WERI-Rb-1 (cell line): ENCODE results near the gene MACROD2.

Source experiments
- DNase-seq: peaks from one replicate; pipeline ENCODE4 v3.0.0-alpha.2; 2020
- H3K27ac ChIP-seq: fragments of 250-450 bp; sonication (Bioruptor Pico); 2 replicates; pipeline ENCODE4 v1.5.1; 2020; ENCODE audit warnings: mild to moderate bottlenecking, moderate library complexity
- H3K27me3 ChIP-seq: fragments of 250-450 bp; sonication (Bioruptor Pico); 2 replicates; pipeline ENCODE4 v1.5.1; 2021; ENCODE audit warnings: mild to moderate bottlenecking, low read depth, moderate library complexity; ENCODE audit not compliant: insufficient read depth, severe bottlenecking
- H3K36me3 ChIP-seq: fragments of 250-450 bp; sonication (Bioruptor Pico); 2 replicates; pipeline ENCODE4 v1.5.1; 2020; ENCODE audit warnings: mild to moderate bottlenecking, moderate library complexity
- H3K4me3 ChIP-seq: 2 replicates; pipeline ENCODE4 v1.5.1; 2011; ENCODE audit warnings: low read depth, mild to moderate bottlenecking, control low read depth, low read length
- H3K9me3 ChIP-seq: fragments of 250-450 bp; sonication (Bioruptor Pico); 2 replicates; pipeline ENCODE4 v1.5.1; 2021; ENCODE audit warnings: mild to moderate bottlenecking, moderate library complexity; ENCODE audit not compliant: severe bottlenecking
- CTCF ChIP-seq: IDR thresholded peaks from 2 replicates; pipeline ENCODE4 v1.5.1; 2011; ENCODE audit warnings: low read depth, mild to moderate bottlenecking, control low read depth, inconsistent platforms, low read length

The MACROD2 gene

GRCh38 chr20:14127514-14128223 lies 132.4 kb downstream of the MACROD2 start:
- Histone ChIP-seq H3K27me3 (no peaks in the 10 kb centered on the region), H3K9me3 (no peaks in the 10 kb centered on the region), H3K27ac (no peak overlapping the region), H3K36me3 (no peaks in the 10 kb centered on the region), H3K4me3 (no peak overlapping the region)
- no peak for TF ChIP-seq CTCF
- no peak for DNase-seq

- Histone ChIP-seq H3K27me3 (no peaks in the 10 kb centered on the region), H3K27ac (no peak overlapping the region), H3K36me3 (no peaks in the 10 kb centered on the region), H3K9me3 (no peaks in the 10 kb centered on the region), H3K4me3 (no peak overlapping the region)
- no peak for DNase-seq
- TF ChIP-seq CTCF = no peak
Measured at GRCh38 chr20:14134004-14134403, 138.7 kb downstream of the MACROD2 start.

GRCh38 chr20:14142171-14142570 lies 146.9 kb downstream of the MACROD2 start:
- Histone ChIP-seq H3K27ac (no peak overlapping the region), H3K27me3 (no peaks in the 10 kb centered on the region), H3K4me3 (no peak overlapping the region), H3K36me3 (no peaks in the 10 kb centered on the region), H3K9me3 (no peaks in the 10 kb centered on the region)
- TF ChIP-seq CTCF = peak; percentile 70
- peak; percentile 60 for DNase-seq

GRCh38 chr20:14142964-14143627 lies 147.8 kb downstream of the MACROD2 start:
- no peak for DNase-seq
- H3K36me3 ChIP-seq = no peaks in the 10 kb centered on the region
- H3K27ac ChIP-seq = no peak overlapping the region
- no peak for TF ChIP-seq CTCF
- no peaks in the 10 kb centered on the region for H3K27me3 ChIP-seq
- no peaks in the 10 kb centered on the region for H3K9me3 ChIP-seq
- H3K4me3 ChIP-seq = no peak overlapping the region

- no peaks in the 10 kb centered on the region for H3K9me3 ChIP-seq
- H3K27me3 ChIP-seq = no peaks in the 10 kb centered on the region
- DNase-seq = no peak
- H3K4me3 ChIP-seq = no peak overlapping the region
- no peak overlapping the region for H3K27ac ChIP-seq
- TF ChIP-seq CTCF = no peak
- H3K36me3 ChIP-seq = no peaks in the 10 kb centered on the region
Measured at GRCh38 chr20:14148042-14148441, 152.7 kb downstream of the MACROD2 start.
